SW480 (cell line): ENCODE results near the gene MPV17L2.

Source experiments
- DNase-seq: peaks from one replicate; pipeline ENCODE4 v3.0.0-alpha.2; 2016; ENCODE audit warnings: low spot score

Gene MPV17L2

DNA sequence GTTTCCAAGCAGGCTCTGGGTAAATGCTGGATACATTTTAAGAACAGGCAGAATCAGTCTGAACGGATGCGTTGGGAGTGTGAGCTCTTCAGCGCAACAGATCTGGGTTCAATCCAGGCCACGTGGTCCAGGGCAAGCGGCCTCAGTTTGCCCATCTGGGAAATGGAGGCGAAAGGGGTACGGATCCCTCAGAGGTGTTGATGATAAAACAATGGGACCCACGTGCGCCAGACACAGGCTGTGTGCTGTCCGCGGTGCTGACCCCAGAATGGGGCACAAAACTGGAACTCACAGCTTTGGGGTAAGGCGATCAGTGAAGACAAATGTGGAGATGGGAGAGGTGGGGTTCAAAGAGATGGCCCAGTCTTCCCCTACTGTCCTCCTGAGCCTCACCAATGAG, 46.3 kb downstream of the MPV17L2 start:
- no peak for DNase-seq

DNA sequence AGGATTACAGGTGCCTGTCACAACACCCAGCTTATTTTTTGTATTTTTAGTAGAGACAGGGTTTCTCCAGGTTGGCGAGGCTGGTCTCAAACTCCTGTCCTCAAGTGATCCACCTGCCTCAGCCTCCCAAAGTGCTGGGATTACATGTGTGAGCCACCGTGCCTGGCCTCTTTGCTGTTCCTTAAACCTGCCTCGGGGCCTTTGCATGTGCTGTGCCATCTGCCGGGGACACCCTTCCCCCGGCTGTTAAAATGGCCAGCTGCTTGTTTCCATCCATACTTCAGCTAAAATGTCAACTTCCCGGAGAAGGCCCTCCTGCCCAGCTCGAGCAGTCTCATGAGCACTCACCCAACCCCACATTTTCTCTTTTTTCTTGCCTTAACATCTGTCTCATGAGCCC, 52.3 kb downstream of the MPV17L2 start:
- DNase-seq = no peak
